Breast epithelium (tissue), 3 donors: ENCODE measurements around the gene LCN10.
"Not testable (repeated sequence)": the region's sequence is repeated elsewhere in the genome, so short reads cannot be mapped to it uniquely, and the experiment has no call there.

Source experiments
- CTCF ChIP-seq, 3 donors: fragments of 450-650 bp; IDR thresholded peaks; one replicate each; pipeline ENCODE4 v1.5.1; 2016 to 2017; ENCODE audit warnings: antibody characterized with exemption in 3 of 3, mild to moderate bottlenecking in 3 of 3, moderate library complexity in 3 of 3
- POLR2AphosphoS5 ChIP-seq, 3 donors: sonication (generic); formaldehyde crosslinking; IDR thresholded peaks; one replicate each; pipeline ENCODE4 v1.6.1; 2017; ENCODE audit warnings: antibody characterized with exemption in 3 of 3

- TF ChIP-seq POLR2AphosphoS5, CTCF (IDR thresholded peaks at IDR 0.05): not testable (repeated sequence)
Measured at GRCh38 chr9:136766410-136767120, 23.8 kb upstream of the LCN10 start.
